DMS79 treated with DMSO at 0.1 percent for 48 hours (cell line): ENCODE data around the gene TGFBR3.
"Not testable (repeated sequence)": the region's sequence is repeated elsewhere in the genome, so short reads cannot be mapped to it uniquely, and the experiment has no call there.

Experiments used
- DNase-seq: peaks from one replicate; lab custom pipeline; 2025; lab: John Stamatoyannopoulos, UW

TGFBR3 gene

DNA sequence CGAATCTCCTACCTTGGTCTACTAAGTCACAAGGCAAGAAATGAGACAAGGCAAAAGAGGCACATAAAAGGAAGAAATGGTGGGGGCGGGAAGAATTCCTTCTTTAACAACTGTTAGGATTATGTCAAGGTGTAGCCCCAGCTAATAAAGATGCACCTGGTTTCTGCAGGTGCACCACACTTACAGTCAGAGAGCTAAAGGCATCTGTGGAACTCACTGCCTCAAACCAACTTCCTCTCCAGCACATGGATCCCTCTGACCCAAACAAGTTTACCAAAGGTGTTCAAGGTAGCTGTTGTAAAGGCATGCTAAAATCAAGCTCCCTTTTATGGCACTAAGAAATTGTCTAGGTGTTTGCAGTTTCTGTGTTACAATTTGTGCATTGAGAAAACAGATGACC lies 38.1 kb downstream of the TGFBR3 start:
- no peak for DNase-seq

DNA sequence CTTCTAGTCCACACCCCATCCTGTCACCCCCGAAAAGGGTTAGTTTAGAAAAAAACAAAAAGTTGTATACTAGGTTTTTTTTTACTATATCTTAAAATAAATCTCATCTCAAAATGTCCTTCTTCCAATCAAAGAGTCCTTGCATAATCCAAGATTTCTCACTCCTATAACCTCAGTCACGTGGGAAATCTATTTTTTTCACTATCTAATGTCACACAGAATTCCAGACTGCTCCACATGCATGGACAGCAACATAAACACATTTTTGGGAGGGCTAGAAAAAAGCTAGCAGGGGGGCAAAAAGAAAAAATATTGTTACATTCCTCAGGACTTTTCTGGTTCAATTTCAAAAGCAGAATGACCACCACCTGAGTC lies 39.3 kb downstream of the TGFBR3 start:
- no peak for DNase-seq

DNA sequence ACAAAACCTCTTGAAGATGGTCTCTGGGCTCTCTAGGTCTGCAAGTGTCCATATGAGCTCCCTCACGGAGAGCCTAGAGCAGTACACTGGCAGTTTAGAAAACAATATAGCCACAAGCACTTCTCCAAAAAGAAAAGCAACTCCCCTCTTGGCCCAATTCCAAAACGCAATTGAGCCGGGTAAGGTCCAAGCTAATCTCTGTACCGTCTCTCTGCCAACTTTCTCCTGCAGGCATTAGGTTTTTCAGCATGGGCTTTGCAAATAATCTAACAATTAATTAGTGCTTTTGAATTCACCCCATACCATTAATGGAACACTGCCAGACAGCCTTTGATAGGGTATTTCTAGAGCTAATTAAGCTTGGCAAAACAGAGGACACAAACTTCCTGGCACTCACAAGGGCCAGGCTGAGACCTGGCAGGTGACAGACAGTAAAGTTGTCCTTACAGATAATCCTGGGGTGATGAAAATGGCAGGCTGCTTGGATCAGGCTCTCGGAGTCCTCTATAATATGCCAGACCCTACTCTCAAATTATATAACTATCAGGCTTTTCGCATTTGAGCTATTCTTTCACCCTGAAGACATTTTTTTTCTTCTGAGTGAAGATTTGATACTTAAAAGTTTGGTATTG lies 39.8 kb downstream of the TGFBR3 start:
- DNase-seq = peak; percentile 96

- no peak for DNase-seq
These were observed 41.0 kb downstream of the TGFBR3 start for GRCh38 chr1:91844862-91845528.

GRCh38 chr1:91843843-91844242 lies 42.1 kb downstream of the TGFBR3 start:
- no peak for DNase-seq

GRCh38 chr1:91842563-91842962 lies 43.4 kb downstream of the TGFBR3 start:
- DNase-seq = no peak

- no peak for DNase-seq
These were observed 43.9 kb downstream of the TGFBR3 start for GRCh38 chr1:91842056-91842455.

DNA sequence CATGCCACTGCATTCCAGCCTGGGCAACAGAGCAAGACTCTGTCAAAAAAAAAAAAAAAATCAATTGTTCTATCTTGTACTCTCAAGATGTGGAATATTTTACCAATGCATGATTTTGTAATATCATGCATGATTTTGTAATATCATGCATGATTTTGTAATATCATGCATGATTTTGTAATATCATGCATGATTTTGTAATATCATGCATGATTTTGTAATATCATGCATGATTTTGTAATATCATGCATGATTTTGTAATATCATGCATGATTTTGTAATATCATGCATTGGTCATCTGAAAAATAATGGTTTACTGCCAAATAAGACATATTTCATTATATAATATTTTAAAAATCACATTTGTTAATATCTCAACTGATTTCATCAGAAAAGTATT lies 45.7 kb downstream of the TGFBR3 start:
- DNase-seq = not testable (repeated sequence)

- DNase-seq = peak; percentile 62
These were observed 49.5 kb downstream of the TGFBR3 start for GRCh38 chr1:91836331-91837040.

DNA sequence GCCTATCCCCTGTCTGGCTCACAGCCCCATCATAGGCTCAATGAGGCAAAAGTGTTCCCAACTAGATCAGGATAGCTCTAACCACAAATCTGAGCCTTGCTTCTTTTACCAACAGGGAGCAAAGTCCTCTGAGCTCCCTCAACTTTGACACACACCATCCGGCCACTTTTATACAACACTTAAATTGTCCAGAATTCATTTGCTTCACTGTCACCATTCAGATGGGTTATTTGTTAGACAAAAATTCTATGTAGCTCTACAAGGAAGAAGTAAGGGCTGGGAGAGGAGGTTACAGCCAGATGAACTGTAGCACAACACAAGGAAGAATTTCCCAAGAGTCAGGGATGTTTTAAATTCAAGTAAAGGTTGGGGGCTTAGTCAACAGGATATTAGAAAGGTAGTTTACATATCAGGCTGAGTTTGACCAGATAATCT lies 50.8 kb downstream of the TGFBR3 start:
- no peak for DNase-seq

DNA sequence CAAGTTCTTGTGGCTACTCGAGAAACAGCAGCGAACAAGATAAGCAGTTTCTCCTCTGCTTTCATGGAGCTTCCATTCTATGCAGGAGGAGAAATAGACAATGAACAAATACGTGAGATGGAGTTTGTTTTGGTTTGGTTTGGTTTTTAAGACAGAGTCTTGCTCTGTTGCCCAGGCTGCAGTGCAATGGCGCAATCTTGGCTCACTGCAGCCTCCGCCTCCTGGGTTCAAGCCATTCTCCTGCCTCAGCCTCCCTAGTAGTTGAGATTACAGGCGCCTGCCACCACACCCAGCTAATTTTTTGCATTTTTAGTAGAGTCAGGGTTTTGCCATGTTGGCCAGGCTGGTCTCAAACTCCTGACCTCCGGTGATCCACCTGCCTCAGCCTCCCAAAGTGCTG lies 51.4 kb downstream of the TGFBR3 start:
- not testable (repeated sequence) for DNase-seq

GRCh38 chr1:91833946-91834345 lies 52.0 kb downstream of the TGFBR3 start:
- DNase-seq = no peak

GRCh38 chr1:91831132-91831930 lies 54.6 kb downstream of the TGFBR3 start:
- peak; percentile 14 for DNase-seq

DNA sequence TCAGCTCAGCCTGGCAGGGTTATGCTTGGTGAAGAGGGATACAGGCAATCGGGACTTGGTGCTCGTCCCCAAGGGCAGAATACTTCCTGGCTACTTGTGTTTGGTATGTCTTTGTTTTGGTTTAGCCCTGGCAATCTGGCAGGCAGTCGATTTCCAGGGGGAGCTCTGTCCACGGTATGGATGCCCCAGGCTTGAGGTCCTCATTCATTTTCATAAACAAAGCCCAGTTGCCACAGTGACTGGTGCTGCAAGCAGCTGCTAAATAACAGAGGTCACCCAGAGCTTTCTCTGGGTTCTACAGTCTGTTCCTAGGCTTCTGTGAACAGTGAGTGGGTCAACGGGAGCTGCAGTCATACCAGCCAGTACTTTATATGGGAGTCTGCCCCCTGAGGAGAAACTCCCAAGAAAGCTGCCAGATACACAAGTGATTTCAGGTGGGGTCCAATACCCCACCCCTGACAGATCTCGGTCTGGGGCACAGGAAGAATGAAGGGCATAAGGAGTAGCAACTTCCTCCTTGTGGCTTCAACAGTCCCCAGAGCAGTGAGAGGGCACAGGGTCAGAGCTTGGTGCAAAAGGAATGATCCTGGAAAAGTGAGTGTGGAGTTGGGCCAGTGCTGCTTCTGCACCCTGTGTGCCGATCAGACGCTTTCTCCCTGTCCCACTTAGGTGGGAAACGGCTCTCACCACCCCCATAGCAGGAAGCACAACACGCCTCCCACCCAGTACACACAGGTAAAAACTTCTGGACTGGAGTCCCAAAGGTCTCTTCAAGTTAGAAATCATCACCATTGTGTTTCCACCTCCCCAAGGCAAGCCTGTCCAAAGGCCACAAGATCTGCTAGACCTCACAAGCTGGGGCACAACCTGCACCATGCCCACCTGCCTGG lies 55.5 kb downstream of the TGFBR3 start:
- DNase-seq = no peak

DNA sequence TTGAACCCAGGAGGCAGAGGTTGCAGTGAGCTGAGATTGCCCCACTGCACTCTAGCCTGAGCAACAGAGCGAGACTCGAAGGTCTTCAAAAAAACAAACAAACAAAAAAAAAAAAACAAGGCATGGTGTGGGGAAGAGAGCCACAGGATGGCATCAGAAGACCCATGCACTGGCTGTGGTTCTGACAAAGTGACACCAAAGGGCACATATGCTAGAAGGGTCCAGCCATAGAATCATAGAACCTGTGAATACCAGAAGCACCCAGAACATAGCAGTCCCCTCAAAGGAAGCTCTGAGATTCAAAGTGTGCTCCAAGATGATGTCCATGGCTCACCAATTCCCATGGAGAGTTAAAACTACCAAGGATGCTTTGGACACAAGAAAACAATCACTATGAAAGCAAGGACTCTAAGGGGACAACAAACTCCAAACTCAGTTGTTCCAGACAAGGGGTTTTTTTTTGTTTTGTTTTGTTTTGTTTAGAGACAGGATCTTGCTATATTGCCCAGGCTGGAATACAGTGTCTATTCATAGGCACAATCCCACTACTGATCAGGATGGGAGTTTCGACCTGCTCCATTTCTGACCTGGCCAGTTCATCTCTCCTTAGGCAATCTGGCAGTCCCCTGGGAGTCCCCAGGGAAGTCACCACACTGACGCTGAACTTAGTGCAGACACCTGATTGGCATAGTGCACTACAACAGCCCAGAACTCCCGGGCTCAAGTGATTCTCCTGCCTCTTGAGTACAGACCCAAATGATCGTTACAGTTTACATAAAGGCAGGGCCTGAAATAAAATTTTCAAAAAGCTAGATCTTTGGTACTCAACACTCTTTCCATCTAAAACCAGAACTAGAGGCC lies 56.4 kb downstream of the TGFBR3 start:
- no peak for DNase-seq

DNA sequence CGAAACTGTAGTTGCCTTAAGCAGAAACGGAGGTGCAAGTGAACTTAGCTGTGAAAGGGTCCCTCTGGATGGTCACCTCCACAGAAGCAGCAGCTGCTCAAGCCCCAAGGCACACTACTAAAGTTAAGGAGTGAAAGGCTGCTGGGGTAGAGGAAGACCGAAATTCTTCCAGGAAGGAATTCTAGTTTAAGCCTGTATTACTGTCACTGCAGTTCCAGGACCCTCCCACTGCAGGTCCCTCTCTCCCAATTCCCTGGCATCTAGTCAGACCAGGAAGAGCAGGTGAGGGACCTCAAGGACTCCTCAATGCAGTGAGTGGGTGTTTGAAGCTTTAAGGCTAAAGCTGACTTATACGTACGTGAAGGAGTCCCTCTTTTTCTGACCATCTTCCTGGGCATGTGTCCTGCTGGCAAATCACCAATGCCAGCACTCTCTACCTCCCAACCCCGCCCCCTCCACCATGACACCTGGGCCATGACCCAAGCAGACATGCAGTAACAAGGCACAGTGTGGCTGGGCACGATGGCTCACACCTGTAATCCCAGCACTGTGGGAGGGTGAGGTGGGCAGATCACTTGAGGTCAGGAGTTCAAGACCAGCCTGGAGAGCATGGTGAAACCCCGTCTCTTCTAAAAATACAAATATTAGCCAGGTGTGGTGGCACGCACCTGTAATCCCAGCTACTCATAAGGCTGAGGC lies 57.2 kb downstream of the TGFBR3 start:
- peak; percentile 23 for DNase-seq

- no peak for DNase-seq
These were observed 58.3 kb downstream of the TGFBR3 start for GRCh38 chr1:91827459-91828321.

DNA sequence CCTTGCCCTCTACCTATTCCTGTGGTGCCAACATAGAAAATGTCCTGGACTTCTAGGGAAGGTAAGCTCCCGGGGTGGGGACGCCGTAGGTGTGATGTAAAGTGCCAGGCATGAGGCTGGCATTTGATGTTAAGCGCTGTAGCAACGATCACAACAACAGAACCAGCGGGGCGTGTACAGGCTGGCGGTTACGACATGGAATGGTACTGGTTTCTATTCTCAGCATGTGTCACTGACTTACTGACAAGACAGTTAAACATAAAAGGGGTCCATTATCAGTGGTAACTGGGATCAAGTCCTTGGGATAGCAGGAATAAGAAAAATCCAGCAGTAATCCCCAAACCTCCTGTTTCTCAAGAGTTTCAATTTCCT lies 58.9 kb downstream of the TGFBR3 start:
- no peak for DNase-seq

DNA sequence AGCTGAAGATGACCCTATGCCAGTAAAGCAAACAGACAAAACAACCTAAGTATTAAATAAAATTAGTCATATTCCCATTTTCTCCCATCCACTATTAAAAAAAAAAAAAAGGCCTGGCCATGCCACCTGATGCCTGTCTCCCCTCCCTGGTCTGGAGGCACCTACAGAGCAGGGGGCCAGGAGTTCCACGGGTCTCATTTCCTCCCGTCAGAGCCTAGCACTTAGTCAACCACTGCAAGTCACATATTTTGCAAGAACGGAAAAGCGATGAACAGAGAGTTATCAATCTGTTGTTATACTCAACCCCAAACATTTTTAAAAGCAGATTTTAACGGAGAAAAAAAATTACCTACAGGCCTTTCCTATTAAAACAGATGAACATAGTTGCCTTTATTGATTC lies 59.3 kb downstream of the TGFBR3 start:
- DNase-seq = no peak
